A172 (cell line): ENCODE measurements around the gene TMEM150A. TPM values are rescaled to one million over a fixed set of nuclear protein-coding genes. Genes with fewer than 3 reads are reported as not detected.
"Not testable (repeated sequence)": the region's sequence is repeated elsewhere in the genome, so short reads cannot be mapped to it uniquely, and the experiment has no call there.

Experiments
- DNase-seq: peaks from one replicate; pipeline ENCODE4 v3.0.0-alpha.2; 2015; ENCODE audit warnings: low spot score
- total RNA-seq: library from RNA; depleted of rRNA; stranded (reverse); fragments of >200 nt; shearing (Covaris generic); gene quantifications from 2 replicates; pipeline ENCODE4 v1.2.3, GENCODE V29; 2014; rRNA removed

The TMEM150A gene
- total RNA-seq, 1 experiment from 2014 or later: 11.7 TPM

DNA sequence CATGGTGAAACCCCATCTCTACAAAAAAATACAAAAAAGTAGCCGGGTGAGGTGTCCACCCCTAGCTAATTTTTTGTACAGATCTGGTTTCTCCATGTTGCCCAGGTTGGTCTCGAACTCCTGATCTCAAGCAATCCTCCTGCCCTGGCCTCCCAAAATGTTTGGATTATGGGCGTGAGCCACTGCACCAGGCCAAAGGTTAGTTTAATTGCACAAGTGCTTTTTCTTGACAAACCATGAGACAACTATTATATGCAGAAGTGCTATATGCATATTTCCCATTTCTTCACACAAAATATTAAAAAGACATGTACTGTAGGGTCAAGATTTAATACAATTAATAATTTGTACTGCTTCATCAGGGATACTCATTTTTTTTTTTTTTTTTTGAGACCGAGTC lies 36.2 kb downstream of the TMEM150A start:
- no peak for DNase-seq

- DNase-seq: no peak
Observed at GRCh38 chr2:85564144-85564563, 38.3 kb downstream of the TMEM150A start.

DNA sequence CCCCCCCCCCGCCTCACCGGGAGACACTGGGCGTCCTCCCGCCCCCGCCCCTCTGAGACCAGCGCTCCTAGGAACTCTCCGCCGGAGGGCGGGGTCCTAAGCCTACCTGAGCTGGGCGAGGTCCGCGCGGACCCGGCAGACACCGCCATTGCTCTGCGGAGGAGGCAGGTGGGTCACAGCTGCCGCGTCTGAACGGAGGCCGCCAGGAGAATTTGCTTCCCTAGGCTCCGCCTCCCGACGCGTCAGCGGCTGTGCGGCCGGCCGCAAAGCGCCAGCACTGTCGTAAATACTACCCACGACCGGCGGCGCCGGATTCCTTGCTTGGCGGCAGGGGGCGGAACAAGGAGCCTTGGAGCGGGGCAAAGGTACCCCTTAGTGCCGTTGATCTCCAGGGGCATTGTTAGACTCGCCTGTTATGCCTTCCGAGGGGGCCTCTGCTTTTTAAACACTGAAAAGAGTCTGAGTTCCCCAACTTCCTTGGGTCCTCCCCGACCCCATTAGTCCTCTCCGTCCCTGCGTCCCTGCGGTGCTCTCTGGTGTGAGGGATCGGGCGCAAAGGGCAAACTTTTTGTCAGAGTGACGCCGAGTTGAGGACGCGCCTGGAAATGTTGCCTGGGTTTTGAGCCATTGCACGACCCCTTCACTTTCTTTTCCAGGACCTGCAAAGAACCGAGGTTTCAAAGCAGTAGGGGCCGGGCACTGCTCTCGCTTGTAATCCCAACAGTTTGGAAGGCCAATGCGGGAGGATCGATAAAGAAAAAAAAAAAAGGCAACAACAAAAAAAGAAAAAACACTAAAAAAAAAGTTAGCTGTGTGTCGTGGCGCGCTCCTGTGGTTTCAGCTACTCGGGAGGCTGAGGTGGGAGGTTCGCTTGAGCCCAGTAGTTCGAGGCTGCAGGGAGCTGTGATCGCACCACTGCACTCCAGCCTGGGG lies 41.0 kb downstream of the TMEM150A start, which contains the start of gene GGCX:
GGCX (minus strand) TSS at position 214 of the 933 bp plus-strand sequence; CDS start at position 149, 65 bp downstream.
- peak; percentile 88 for DNase-seq

DNA sequence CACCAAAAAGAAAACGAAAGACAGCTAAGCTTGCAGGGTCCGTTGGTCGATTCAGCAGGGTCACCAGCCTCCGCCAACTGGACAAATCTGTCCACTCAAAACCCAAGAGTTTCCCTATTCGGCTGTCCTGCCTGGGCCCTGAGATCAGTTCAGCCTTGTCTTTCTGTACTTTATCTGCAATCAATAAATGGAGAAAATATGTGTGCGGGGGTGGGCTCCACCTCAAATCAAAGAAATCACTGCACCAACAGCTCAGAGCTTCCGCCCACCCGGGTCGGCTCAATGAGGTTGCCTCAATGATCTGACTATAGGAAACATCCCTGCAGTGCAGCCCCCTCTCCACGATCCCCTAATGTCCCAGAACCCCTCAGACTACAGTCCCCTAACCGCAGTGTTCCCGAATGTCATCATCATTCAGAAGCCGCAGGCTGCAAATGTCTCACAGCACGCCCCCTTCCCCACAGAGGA lies 41.7 kb downstream of the TMEM150A start:
- DNase-seq: no peak

- not testable (repeated sequence) for DNase-seq
Observed at GRCh38 chr2:85560403-85560726, 42.1 kb downstream of the TMEM150A start.

- no peak for DNase-seq
Observed at GRCh38 chr2:85558160-85558559, 44.3 kb downstream of the TMEM150A start.

DNA sequence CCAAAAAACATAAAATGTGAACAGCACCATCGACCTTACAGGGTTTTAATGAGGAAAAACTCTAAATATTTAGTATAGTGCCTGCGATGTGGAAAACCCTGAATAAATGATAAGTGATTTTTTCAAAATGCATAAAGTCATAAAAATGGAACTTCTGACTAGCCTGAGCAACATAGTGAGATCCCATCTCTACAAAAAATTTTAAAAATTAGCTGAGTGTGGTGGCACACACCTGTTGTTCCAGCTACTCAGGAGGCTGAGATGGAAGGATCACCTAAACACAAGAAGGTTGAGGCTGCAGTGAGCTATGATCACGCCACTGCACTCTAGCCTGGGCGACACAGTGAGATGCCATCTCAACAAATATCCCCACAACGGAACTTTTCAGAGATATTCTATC lies 45.4 kb downstream of the TMEM150A start:
- no peak for DNase-seq

DNA sequence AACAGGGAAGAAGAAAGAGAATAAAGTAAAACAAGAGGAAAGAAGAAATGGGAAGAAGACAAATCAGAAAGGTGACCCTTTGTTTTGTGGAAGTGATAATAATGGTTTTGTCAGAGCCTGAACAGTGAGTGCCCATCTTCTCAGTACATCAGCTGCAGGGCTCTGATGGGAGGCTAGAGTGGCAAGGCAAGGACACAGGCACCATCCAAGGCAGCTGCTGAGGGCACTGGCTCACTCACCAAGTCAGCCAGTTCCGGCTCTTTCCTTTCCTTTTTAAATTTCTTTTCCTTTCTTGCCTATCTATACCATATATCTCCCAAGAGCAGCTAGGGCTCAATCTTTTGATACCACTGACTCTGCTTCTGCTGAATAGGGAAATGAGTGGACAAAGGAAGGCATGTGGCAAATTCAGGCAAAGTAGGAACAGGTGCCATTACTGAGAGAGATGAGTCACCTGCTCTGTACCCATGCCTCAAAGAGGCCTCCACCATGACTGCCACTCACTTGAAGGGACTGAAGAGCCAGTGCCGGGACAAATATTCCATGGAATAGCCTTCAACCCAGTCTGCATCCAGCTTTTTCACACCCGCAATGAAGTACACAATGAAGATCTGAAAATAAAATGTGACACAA lies 47.4 kb downstream of the TMEM150A start:
- DNase-seq: no peak

GRCh38 chr2:85553184-85553583 lies 49.3 kb downstream of the TMEM150A start:
- DNase-seq: no peak

GRCh38 chr2:85551698-85552678 lies 50.5 kb downstream of the TMEM150A start:
- peak; percentile 83 for DNase-seq

DNA sequence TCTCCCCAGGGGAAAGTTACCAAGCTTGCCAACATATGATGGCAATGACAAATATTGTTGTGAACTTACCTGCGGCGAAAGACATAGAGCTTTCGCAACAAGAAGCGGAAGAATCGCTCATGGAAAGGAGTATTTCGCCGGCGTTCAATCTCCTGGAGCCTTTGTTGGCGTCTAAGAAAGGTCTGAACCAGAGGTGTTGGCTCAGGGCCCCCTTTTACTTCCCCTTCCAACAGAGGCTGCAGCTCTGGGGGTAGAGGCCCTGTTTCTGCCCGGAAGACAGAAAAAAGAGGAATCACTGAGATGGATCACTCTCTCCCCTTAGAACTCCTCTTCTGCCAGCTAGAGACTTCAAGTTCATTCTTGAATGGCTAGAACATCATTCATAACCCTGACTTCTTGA lies 52.0 kb downstream of the TMEM150A start:
- DNase-seq: no peak

DNA sequence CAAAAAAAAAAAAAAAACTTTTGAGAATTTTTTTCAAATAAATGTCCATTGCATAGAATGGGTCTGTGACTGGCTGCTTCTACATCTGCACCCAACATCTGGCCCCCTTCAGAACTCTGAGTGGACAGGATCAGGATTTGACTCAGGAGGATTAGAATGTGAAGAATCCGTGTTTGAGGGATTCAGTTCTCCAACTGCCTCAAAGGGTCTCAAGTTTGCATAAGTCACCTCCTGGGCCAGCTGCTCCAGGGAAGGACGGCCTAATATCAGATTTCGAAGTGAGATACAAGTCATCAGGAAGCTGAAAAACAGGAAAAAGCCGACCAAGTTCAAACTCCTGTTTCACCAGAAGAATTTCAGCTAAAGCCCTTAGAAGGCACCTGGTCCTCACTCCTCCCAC lies 52.7 kb downstream of the TMEM150A start:
- DNase-seq: peak; percentile 72

DNA sequence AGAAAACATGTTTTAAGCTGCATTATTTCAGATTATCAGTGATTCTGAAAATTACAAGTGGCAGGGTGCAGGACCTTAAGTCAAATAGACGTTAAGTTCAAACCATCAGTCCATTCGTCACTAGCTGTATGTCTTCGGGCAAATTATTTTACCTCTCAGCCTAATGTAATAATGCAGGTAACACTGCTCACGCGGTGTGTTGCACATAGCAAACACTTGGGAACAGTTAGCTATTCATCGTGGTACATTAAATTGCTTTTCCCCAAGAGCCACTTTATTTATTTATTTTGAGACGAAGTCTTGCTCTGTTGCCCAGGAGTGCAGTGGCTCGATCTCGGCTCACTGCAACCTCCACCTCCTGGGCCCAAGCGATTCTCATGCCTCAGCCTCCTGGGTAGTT lies 53.4 kb downstream of the TMEM150A start:
- DNase-seq: no peak

DNA sequence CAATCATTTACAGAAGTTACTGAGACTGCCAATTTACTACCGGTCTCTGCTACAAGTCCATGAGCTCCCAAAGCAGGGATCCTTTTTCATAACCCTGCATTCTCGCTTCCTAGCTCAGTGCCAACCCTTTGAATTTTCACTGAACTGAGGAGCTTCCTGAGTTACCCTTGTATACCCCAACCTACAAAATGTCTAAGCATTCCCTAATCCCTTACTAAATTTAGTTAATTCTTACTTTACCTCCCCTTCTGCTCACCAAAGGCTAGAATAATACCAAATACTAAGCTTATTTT lies 53.9 kb downstream of the TMEM150A start:
- no peak for DNase-seq

Other genes with a start within 250 kb of the TMEM150A start
- gene RETSAT, start 248.2 kb downstream of the TMEM150A start, total RNA-seq: 40.5 and 41.5 TPM in 2 replicates
- 14.8 and 14.9 TPM in 2 replicates for gene ELMOD3, start 247.9 kb downstream of the TMEM150A start, total RNA-seq
- gene CAPG, start 192.3 kb downstream of the TMEM150A start, total RNA-seq: 659 and 712 TPM in 2 replicates
- gene SH2D6, start 184.0 kb downstream of the TMEM150A start, total RNA-seq: 0.22 and 1.0 TPM in 2 replicates
- gene MAT2A, start 63.5 kb downstream of the TMEM150A start, total RNA-seq: 94.6 and 95.2 TPM in 2 replicates
- gene GGCX, start 41.2 kb downstream of the TMEM150A start, total RNA-seq: 28.1 and 31.5 TPM in 2 replicates
- 1.3 and 1.5 TPM in 2 replicates for gene VAMP8, start 25.1 kb downstream of the TMEM150A start, total RNA-seq
- gene VAMP5, start 18.3 kb downstream of the TMEM150A start, total RNA-seq: 36.2 and 51.0 TPM in 2 replicates
- gene RNF181, start 7.0 kb downstream of the TMEM150A start, total RNA-seq: 262 and 285 TPM in 2 replicates
- 26.7 and 27.2 TPM in 2 replicates for gene C2orf68, start 9.4 kb upstream of the TMEM150A start, total RNA-seq
- gene USP39, start 13.5 kb upstream of the TMEM150A start, total RNA-seq: 106 and 136 TPM in 2 replicates
- gene SFTPB, start 65.5 kb upstream of the TMEM150A start, total RNA-seq: not detected in 2 replicates
- gene GNLY, start 91.7 kb upstream of the TMEM150A start, total RNA-seq: not detected in 2 replicates
- 1.7 and 3.2 TPM in 2 replicates for gene ATOH8, start 151.3 kb upstream of the TMEM150A start, total RNA-seq